ENCODE measurements around the gene TOP2B. TPM values are rescaled to one million over a fixed set of nuclear protein-coding genes. Genes with fewer than 3 reads are reported as not detected.
A peak's percentile ranks its signal among the peaks of the same experiment; 100 is the strongest.

TOP2B gene
- total RNA-seq, 1 donor from 2014 or later, result 192 TPM

GRCh38 chr3:25584011-25584789 is 80.5 kb downstream of the TOP2B start:
- no peak for DNase-seq (ENCODE audit: low spot score)

GRCh38 chr3:25583343-25583742 is 81.4 kb downstream of the TOP2B start:
- no peak for DNase-seq (ENCODE audit: low spot score)

GRCh38 chr3:25582242-25582641 is 82.5 kb downstream of the TOP2B start:
- DNase-seq (ENCODE audit: low spot score), result no peak

GRCh38 chr3:25581823-25582222 is 82.9 kb downstream of the TOP2B start:
- no peak for DNase-seq (ENCODE audit: low spot score)

- no peak for DNase-seq (ENCODE audit: low spot score)
Observed at GRCh38 chr3:25581335-25581734, 83.4 kb downstream of the TOP2B start.

GRCh38 chr3:25580534-25580933 is 84.2 kb downstream of the TOP2B start:
- DNase-seq (ENCODE audit: low spot score), result no peak

GRCh38 chr3:25578059-25578458 is 86.6 kb downstream of the TOP2B start:
- no peak for DNase-seq (ENCODE audit: low spot score)

- no peak for DNase-seq (ENCODE audit: low spot score)
Observed at GRCh38 chr3:25576831-25577454, 87.8 kb downstream of the TOP2B start.

GRCh38 chr3:25576146-25576545 is 88.6 kb downstream of the TOP2B start:
- DNase-seq (ENCODE audit: low spot score), result no peak

- peak; percentile 23 for DNase-seq (ENCODE audit: low spot score)
Observed at GRCh38 chr3:25575001-25575400, 89.7 kb downstream of the TOP2B start.

- no peak for DNase-seq (ENCODE audit: low spot score)
Observed at GRCh38 chr3:25574172-25574765, 90.4 kb downstream of the TOP2B start.

- no peak for DNase-seq (ENCODE audit: low spot score)
Observed at GRCh38 chr3:25573386-25574171, 91.1 kb downstream of the TOP2B start.

GRCh38 chr3:25572919-25573385 is 91.8 kb downstream of the TOP2B start:
- DNase-seq (ENCODE audit: low spot score), result no peak

- DNase-seq (ENCODE audit: low spot score), result no peak
Observed at GRCh38 chr3:25572336-25572735, 92.4 kb downstream of the TOP2B start.

GRCh38 chr3:25571285-25571684 is 93.4 kb downstream of the TOP2B start:
- no peak for DNase-seq (ENCODE audit: low spot score)

- no peak for DNase-seq (ENCODE audit: low spot score)
Observed at GRCh38 chr3:25568525-25569078, 96.1 kb downstream of the TOP2B start.

- no peak for DNase-seq (ENCODE audit: low spot score)
Observed at GRCh38 chr3:25567806-25568524, 96.7 kb downstream of the TOP2B start.

- no peak for DNase-seq (ENCODE audit: low spot score)
Observed at GRCh38 chr3:25567388-25567787, 97.3 kb downstream of the TOP2B start.

- no peak for DNase-seq (ENCODE audit: low spot score)
Observed at GRCh38 chr3:25566358-25566920, 98.3 kb downstream of the TOP2B start.

- DNase-seq (ENCODE audit: low spot score), result no peak
Observed at GRCh38 chr3:25565807-25566206, 98.9 kb downstream of the TOP2B start.

- no peak for DNase-seq (ENCODE audit: low spot score)
Observed at GRCh38 chr3:25564075-25564474, 100.6 kb downstream of the TOP2B start.

Data from ureter (tissue), 1 donor.